ENCODE measurements around the gene ECE2.

ECE2 gene

DNA sequence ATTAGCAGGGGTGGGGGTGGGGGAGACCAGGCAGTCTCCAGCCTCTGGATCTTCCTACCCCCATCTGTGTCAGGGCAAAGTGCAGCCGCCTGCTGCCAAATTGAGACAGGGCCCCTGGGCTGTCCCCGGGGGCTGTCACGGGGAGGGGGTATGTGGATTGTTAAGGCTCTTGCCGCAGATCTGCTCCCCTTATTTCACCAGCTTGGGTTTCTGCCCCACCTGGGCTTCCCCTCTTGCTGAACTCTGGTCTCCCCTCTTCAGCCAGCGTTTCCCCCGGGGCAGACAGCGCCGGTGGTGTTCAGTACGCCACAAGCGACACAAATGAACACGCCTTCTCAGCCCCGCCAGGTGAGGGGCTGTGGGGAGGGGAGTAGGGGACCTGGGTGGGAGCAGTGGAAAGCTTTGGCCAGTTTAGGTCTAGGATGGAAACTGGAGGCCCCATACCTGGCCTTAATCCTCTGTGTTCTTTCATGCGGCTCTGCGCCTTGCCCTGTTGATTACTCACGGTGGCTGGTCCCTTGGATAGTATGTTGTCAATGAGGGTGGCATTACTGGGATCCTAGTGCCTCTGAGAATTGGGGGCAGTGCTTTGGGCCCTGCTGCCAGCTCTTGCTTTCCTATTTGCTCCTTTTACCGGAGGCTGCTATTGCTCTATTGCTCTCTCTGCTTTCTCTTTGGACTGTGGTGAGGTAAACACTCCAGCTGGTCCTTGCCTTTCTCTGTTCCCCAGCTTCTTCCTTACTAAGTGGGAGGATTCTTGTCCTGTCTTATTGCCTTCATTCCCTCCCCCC is 40.2 kb downstream of the ECE2 start:
- no peak for DNase-seq

DNA sequence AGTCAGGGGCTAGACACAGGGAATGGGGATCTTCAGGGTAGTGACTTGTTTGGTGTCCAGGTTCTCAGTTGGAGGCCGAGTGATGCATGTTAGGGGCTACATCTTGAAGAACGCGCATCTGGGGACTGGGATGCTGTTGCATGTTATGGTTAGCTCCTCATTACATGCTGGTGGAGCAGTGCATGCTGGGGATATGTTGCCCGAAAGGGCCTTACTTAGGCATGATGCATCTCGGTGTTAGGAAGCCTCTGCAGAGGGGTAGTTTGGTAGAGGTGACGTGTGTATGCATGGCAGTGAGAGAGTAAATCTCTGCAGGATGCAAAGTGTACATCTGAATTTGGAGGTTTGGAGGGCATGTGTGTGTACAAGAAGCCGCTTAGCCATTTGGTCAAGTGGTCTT is 41.0 kb downstream of the ECE2 start:
- no peak for DNase-seq

DNA sequence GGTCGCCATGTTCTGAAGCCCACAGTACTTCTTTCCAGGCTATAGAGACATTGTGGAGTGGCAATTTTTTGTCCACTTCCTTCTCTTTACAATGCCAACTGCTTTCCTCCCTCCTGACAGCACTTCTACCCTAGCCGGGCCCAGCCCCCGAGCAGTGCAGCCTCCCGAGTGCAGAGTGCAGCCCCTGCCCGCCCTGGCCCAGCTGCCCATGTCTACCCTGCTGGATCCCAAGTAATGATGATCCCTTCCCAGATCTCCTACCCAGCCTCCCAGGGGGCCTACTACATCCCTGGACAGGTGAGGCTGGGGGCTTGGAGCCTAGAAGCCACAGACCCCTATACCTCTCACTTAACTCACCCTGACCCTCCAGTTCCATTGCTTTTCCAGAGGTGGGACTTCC is 41.4 kb downstream of the ECE2 start:
- no peak for DNase-seq

DNA sequence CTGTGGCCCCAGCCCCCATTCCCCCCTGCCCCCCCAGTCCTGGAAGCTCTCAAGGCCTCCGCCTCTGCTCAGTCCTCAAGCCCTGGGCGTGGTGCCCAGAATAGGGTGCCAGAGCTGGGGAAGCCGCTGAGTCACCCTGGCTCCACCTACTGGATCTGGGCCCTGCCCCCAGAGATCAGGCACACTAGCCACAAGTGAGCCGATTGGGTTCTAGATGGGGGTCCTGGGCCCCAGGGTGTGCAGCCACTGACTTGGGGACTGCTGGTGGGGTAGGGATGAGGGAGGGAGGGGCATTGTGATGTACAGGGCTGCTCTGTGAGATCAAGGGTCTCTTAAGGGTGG is 44.3 kb downstream of the ECE2 start:
- peak; percentile 54 to 68 for DNase-seq

DNA sequence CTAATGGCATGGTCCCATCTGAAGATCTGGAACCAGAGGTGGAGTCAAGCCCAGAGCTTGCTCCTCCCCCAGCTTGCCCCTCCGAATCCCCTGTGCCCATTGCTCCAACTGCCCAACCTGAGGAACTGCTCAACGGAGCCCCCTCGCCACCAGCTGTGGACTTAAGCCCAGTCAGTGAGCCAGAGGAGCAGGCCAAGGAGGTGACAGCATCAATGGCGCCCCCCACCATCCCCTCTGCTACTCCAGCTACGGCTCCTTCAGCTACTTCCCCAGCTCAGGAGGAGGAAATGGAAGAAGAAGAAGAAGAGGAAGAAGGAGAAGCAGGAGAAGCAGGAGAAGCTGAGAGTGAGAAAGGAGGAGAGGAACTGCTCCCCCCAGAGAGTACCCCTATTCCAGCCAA is 45.8 kb downstream of the ECE2 start:
- DNase-seq, result no peak

DNA sequence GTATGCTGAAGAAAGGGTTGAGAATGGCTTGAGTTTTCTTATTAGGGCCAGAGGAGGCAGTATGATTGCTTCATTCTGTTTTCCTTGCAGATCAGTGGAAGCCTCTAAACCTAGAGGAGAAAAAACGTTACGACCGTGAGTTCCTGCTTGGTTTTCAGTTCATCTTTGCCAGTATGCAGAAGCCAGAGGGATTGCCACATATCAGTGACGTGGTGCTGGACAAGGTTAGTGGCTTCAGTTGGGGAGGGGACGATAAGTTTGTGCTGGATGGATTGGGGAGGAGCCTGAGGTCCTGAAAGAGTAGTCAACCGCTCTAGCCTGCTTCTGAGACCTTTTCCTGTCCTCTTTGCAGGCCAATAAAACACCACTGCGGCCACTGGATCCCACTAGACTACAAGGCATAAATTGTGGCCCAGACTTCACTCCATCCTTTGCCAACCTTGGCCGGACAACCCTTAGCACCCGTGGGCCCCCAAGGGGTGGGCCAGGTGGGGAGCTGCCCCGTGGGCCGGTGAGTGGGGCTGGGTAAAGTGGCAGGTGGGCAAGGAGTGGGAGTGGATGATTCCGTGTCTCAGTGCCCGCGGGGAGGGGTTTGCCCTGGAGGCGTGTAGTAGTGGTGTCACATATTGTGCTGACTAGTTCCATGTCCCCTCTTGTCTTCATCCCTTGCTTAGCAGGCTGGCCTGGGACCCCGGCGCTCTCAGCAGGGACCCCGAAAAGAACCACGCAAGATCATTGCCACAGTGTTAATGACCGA is 47.1 kb downstream of the ECE2 start:
- no peak for DNase-seq

DNA sequence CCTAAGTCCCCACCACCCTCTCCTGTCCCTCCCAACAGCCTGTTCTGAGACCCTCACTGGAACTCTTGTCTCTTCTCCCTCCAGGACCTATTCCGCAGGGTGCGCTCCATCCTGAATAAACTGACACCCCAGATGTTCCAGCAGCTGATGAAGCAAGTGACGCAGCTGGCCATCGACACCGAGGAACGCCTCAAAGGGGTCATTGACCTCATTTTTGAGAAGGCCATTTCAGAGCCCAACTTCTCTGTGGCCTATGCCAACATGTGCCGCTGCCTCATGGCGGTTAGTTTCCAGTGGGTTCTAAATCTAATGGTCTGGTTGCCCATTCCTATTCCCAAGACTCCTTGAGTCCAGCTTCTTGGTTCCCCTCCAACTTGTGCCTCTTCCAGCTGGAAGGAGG is 47.9 kb downstream of the ECE2 start:
- DNase-seq, result no peak

DNA sequence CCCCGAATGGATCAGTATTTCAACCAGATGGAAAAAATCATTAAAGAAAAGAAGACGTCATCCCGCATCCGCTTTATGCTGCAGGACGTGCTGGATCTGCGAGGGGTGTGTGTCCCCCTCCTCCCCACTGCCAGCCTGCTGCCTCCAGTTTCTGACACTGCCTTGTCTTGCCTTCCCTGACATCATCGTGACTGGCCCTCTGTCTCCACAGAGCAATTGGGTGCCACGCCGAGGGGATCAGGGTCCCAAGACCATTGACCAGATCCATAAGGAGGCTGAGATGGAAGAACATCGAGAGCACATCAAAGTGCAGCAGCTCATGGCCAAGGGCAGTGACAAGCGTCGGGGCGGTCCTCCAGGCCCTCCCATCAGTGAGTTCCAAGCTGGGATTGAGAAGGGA is 49.4 kb downstream of the ECE2 start:
- no peak for DNase-seq

DNA sequence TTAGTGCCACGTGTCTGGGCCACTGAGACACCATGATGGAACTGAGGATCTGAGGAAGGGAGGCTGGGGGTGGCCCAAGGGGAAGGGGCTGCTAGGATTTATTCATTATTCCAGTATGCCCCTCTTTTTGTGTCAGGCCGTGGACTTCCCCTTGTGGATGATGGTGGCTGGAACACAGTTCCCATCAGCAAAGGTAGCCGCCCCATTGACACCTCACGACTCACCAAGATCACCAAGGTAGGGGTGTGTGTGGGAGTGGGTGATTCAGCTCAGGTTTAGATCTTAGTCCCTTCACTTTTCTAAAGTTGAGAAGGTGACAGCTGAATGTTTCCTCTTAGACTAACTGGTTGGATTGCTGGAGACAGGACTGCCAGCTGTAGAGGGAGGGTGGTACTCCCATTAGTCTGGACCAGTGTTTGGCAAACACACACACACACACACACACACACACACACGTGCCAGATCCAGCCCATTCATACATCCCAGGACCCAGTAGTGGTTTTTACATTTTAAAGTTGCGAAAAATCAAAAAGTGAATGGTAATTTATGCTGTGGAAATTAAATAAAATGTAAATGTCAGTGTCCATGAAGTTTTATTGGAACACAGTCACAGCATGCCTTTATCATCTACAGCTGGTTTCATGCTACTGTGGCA is 50.0 kb downstream of the ECE2 start:
- DNase-seq, result peak; percentile 36 to 69

DNA sequence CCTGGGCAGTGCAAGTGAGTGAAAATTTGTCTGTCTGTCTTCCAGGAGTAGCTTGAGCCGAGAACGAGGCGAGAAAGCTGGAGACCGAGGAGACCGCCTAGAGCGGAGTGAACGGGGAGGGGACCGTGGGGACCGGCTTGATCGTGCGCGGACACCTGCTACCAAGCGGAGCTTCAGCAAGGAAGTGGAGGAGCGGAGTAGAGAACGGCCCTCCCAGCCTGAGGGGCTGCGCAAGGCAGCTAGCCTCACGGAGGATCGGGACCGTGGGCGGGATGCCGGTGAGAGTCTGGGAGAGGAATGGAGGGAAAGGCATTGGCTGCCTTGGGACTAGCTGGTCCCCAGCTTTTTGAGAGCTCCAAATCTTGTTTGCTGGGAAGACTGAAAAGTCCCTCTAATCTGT is 51.3 kb downstream of the ECE2 start:
- DNase-seq, result no peak

DNA sequence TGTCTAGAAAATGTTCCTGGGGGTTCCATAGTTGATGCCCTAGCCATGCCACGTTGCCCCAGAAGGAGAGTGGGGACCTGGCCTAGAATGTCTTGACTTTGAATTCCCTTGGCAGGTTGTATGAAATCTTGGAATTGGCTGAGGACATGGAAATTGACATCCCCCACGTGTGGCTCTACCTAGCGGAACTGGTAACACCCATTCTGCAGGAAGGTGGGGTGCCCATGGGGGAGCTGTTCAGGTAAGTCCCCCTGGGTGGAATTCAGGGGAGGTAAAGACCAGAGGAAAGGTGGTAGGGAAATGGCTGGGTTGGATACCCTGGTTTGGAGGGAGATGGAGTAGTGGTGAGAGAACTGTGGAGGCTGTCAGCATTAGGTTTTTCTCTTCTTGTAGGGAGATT is 52.7 kb downstream of the ECE2 start:
- DNase-seq, result no peak

DNA sequence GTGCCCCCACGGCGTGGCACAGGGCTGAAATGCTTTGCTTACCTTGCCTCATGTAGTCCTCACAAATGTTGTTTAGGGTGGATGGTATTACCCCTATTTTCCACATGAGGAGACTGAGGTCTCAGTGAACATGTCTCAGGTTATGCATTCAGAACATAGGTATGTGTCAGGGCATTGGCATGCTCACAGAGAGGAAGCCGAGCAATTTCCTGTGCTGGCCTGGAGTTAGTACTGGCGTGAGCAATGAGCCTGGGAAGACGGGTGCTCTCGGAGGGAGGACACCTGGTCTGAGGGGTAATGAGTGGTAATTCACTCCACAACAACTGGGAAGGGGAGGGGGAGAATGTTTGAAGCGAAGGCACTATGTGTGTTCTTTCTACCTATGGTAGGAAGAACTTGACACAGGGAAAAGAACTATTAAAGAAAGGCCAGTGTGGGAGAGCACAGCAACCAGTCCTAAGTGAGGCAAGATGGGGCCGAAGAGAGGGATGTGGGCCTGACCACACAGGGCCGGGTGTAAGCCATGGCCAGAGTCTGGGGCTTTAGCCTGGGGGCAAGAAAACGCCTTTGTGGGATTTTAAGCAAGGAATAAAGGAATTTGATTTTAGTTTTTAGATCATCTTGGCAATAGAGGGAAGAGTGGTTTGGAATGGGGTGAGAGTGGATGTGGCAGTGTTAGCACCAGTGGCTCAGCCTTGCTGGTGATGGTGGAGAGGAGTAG is 56.7 kb downstream of the ECE2 start:
- no peak for DNase-seq

DNA sequence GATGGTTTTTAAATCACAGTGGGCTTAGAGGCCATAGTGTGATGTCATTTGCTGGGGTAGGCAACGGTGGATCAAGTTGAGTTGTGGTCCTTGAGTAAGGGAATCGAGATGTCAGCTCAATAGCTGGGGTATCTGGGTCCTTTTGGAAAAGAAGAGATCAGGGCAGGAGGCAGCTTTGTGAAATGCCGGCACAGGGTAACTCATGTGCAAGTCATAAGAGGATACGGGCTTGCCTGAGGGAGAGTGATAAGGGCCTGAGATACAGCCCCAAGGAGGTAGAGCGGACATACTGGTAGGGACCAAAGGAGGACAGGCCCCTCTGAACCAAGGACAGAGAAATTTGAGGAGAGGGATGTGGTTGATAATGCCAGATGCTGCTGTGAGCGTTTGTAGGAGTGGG is 57.4 kb downstream of the ECE2 start:
- no peak for DNase-seq

DNA sequence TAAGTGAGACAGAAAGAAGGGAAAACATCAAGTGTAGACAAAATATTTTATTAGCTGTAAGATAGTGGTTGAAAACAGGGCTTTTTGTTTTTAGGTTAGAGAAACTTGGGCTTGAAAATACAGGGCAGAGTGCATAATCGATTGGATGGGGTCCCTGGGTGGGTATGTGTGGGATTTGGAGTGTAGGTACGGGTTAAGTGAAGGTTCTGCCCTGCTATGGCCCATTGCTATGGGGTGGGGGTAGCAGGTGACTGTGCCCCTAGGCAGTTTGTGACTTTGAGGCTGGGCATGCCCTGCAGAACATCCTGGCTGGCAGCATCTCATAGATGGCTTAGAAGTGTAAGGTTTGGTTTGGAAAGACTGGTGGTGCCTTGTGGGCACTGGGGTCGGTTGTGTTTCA is 57.9 kb downstream of the ECE2 start:
- no peak for DNase-seq

DNA sequence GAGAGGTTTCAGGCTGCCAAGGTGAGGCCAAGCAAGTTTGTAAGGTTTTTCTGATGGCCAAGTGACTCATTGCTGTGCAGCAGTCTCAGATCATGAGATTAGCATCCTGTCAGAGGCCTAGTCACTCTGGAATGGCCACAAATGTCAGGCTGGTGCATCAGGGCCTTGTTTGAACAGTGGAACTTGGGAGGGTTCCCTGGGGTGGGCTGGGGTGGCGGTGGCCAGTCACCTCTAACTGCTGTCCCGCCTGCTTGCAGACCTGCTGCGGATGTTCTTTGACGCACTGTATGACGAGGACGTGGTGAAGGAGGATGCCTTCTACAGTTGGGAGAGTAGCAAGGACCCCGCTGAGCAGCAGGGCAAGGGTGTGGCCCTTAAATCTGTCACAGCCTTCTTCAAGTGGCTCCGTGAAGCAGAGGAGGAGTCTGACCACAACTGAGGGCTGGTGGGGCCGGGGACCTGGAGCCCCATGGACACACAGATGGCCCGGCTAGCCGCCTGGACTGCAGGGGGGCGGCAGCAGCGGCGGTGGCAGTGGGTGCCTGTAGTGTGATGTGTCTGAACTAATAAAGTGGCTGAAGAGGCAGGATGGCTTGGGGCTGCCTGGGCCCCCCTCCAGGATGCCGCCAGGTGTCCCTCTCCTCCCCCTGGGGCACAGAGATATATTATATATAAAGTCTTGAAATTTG is 58.8 kb downstream of the ECE2 start:
- DNase-seq, result peak in 1 of 2 experiments; percentile 41

DNA sequence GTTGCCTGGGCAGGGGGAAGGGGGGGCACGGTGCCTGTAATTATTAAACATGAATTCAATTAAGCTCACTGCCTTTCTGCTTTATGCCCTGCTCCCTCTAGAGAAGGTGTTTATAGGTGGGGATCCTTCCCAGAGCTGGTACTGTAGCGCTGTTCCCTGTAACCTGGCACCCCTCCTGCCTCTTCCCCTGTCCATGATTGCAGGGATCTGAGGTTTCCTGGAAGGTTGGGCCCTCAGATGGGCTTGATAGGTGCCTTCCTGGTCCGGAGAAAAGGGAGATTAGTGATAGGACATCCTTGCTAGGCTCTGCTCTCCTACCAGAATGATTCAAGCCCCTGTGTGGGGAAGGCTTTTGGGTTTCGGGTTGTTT is 59.5 kb downstream of the ECE2 start:
- no peak for DNase-seq

DNA sequence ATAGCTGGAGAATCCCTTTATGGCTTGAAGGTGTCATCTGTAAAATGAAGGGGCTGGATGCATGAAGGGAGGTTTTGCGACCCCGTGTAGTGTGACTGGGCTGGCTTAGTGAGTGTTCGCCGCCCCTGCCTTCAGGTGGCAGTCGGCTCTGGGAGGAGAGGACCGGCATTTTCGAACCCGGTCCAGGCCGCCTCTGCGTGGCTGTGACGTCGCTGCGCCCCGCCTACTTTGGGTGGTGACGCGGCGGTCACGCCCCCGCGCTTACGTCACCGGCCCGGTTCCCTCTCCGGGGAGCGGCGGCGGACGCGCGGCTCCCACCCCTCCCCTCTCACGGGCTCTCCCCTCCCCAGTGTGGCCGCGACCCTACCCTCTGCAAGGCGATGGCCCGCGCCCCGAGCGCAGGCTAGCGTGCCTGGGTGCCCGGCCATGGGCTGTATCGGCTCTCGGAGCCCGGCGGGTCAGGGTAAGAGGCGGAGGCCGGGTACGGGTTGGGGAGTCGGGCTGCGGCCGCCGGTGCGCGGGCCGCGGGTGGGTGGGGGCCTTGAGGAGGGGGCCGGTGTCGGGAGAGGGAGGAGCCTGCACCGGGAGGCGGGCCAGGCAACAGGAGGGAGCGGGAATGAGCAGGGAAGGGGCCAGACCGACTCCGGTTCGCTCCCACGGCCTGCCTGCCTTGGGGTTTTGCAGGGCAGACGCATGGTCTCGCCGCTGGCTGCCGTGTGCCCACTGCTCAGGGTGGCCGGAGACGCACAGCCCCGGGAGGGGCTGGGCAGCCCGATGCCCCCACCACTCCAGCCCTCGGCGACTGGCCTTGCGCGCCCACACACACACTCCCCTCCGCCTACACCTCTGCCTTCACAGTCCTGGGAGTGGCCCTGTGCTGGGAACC is 60.1 kb downstream of the ECE2 start:
- peak; percentile 83 to 92 for DNase-seq

DNA sequence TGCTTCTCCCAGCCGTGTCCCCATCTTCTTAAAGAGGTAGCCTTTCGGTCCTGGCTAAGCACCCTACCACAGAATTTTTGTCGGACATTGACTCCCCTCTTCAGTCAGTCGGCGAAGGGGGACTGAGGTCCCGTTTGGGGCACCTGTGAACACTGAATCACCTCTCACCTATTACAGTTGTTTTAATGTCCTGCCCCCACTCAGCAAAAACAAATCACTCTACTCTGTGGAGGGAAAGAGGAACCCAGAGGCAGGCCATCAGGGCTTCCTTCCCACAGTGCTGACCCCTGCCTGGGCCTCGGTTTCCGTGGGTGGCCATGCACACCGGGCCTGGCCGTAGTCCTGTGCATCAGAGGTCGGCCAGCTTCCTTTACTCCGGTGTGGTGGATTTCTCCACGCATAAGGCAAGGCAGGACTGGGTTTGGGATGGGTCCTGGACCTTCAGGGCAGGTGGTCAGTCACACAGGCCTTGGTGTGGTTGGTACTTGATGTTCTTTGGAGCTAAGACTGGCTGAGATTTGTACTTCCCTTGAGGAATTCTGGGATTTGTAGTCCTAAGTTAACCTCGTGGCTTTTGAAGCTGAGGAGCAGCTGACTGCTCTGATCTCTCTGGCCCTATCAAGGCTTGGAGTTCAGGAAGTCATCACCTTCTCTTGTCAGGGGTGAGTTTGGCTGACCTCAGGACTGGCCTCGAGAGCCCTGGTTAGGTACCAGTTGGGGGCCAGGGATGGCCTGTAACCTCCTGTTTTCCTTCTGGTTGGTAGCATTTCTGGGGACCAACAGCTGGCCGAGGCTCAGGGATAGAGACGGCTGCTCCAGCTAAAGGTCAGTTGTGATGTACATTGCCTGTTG is 61.0 kb downstream of the ECE2 start:
- DNase-seq, result no peak

DNA sequence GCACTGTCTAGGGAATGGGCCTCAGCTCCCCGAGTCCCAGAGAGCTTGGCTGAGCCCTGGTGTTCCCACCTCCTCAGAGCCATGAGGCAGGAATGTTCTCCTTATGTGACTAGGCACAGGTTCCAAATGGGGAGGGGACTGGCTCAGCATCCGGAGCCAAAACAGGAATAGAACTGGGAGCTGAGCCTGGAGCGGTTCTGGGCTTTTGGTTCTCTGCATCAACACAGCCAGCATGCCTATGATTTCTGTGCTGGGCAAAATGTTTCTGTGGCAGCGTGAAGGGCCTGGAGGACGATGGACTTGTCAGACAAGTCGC is 61.5 kb downstream of the ECE2 start, which contains the start of gene FAM131A:
Gene FAM131A, plus strand, starts transcription at position 202 of the 316 bp plus-strand sequence. Its CDS starts 31 bp downstream, at position 233.
- DNase-seq, result no peak

DNA sequence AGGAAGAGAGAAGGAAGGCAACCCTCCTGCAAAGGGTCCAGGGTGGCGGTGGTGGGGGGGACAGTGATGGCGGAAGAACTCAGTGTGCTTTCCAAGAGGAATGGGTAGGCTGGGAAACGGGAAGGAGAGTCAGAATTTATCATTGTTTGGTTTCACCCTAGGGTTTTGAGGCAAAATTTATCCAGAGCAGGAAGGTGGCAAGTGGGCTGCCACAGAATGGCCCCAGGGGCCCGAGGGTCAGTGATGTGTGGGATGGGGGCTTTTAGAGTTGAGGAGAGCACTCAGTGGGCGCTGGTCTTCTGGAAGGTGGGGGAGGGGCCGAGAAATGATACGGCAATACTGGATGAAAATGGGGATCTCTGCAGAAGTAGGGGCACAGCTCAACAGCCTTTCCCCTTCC is 62.2 kb downstream of the ECE2 start:
- no peak for DNase-seq

DNA sequence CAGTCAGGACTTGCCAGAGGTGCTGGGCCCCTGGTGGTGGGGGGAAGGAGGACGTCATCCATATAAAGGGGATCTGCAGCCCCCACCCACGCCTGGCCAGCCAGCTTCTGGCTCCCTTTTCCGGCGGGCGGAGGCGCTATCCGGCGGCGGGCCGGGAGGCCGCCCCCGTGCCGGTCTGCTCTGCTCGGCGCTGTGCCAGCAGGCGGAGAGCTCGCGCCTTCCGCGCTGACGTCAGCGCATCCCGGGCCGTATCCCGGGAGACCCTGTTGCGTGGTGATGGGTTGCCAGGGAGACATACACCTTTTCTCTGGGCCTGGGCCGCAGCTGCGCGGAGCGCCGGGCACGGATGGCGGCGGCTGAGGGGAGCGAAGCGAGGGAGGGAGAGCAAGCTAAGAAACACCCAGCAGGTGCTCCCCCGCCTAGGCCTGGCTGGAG is 62.7 kb downstream of the ECE2 start:
- no peak for DNase-seq
